GM12891 (cell line): ENCODE results near the gene POLR3F. TPM values are rescaled to one million over a fixed set of nuclear protein-coding genes. Genes with fewer than 3 reads are reported as not detected.

Experiments used
- DNase-seq: peaks from one replicate; pipeline ENCODE4 v3.0.0; 2011; ENCODE audit warnings: low spot score; ENCODE audit not compliant: insufficient read length
- FAIRE-seq: peaks from 2 replicates; lab custom pipeline; 2011; peaks lifted over from hg19 to GRCh38; lab: Jason Lieb, UNC
- PAX5 ChIP-seq: IDR thresholded peaks from 2 replicates; pipeline ENCODE4 v1.6.1; 2011; ENCODE audit warnings: low read length, moderate library complexity, mild to moderate bottlenecking; ENCODE audit not compliant: insufficient read depth, severe bottlenecking
- POLR2A ChIP-seq: IDR thresholded peaks from 2 replicates; pipeline ENCODE4 v1.6.1; 2011; ENCODE audit warnings: low read depth, low read length, control low read depth
- POLR2AphosphoS5 ChIP-seq: IDR thresholded peaks from 2 replicates; pipeline ENCODE4 v1.6.1; 2011; ENCODE audit warnings: low read depth, low read length, control low read depth
- POU2F2 ChIP-seq: IDR thresholded peaks from 2 replicates; pipeline ENCODE4 v1.6.1; 2011; ENCODE audit warnings: low read depth, mild to moderate bottlenecking, control low read depth, low read length, moderate library complexity
- SPI1 ChIP-seq: IDR thresholded peaks from 2 replicates; pipeline ENCODE4 v1.6.1; 2011; ENCODE audit warnings: low read depth, low read length, control low read depth
- TAF1 ChIP-seq: IDR thresholded peaks from 2 replicates; pipeline ENCODE4 v1.6.1; 2011; ENCODE audit warnings: low read depth, low read length, control low read depth
- polyA plus RNA-seq: library from polyadenylated mRNA; unstranded; fragments of >200 nt; gene quantifications from one replicate; pipeline ENCODE4 v1.2.1, GENCODE V29; 2012; ENCODE audit warnings: low read depth, missing spikeins, inconsistent platforms; ENCODE audit not compliant: missing spikeins

POLR3F gene
- 4.6 TPM for polyA plus RNA-seq

GRCh38 chr20:18466894-18467730 lies at the start of gene POLR3F, which contains the start of gene DZANK1:
TSS of gene POLR3F (plus strand) at chr20:18467390. CDS start at chr20:18467507, 117 bp downstream.
TSS of gene DZANK1 (minus strand) at chr20:18467030. CDS start at chr20:18465358, 1,672 bp downstream.
- peak; percentile 94 for FAIRE-seq
- TF ChIP-seq TAF1 (0 out of 2 replicates have a peak, but pooled peaks have one; percentile 43), POLR2A (peak; percentile 70; the same call in 1 of the 2 replicates), PAX5 (no peak), POU2F2 (no peak), SPI1 (0 out of 2 replicates have a peak, but pooled peaks have one; percentile 27), POLR2AphosphoS5 (peak; percentile 78)

GRCh38 chr20:18421608-18422007 lies 45.6 kb upstream of the POLR3F start:
- FAIRE-seq (no peak), DNase-seq (no peak)
- TF ChIP-seq POU2F2 (no peak), SPI1 (no peak), PAX5 (no peak), POLR2A (no peak), POLR2AphosphoS5 (no peak), TAF1 (no peak)

More at GRCh38 chr20:18466894-18467730, at the start of gene POLR3F, which contains the start of gene DZANK1:
- DNase-seq, result peak; percentile 92

- TF ChIP-seq POU2F2 (no peak), POLR2AphosphoS5 (no peak), SPI1 (no peak), POLR2A (no peak)
- FAIRE-seq, result no peak
- no peak for DNase-seq
Observed at GRCh38 chr20:18427214-18427613, 40.0 kb upstream of the POLR3F start.

- no peak for FAIRE-seq
- no peak for TF ChIP-seq POLR2AphosphoS5
- no peak for TF ChIP-seq TAF1
- TF ChIP-seq POLR2A, result no peak
- no peak for TF ChIP-seq SPI1
- no peak for TF ChIP-seq POU2F2
- TF ChIP-seq PAX5, result no peak
- DNase-seq, result no peak
Observed at GRCh38 chr20:18428490-18429173, 38.6 kb upstream of the POLR3F start.

- TF ChIP-seq PAX5 (no peak), POU2F2 (no peak), TAF1 (no peak), POLR2A (no peak), SPI1 (no peak), POLR2AphosphoS5 (no peak)
- FAIRE-seq (no peak), DNase-seq (no peak)
Observed at GRCh38 chr20:18430172-18430826, 36.9 kb upstream of the POLR3F start.

GRCh38 chr20:18431206-18431605 lies 36.0 kb upstream of the POLR3F start:
- TF ChIP-seq POLR2A (no peak), POU2F2 (no peak), POLR2AphosphoS5 (no peak), TAF1 (no peak), PAX5 (no peak), SPI1 (no peak)
- DNase-seq, result no peak
- no peak for FAIRE-seq

- no peak for DNase-seq
- FAIRE-seq, result no peak
- TF ChIP-seq SPI1 (peak; percentile 41; the same call in 1 of the 2 replicates), TAF1 (no peak), POLR2A (no peak)
Observed at GRCh38 chr20:18436847-18437246, 30.3 kb upstream of the POLR3F start.

- TF ChIP-seq SPI1, result no peak
- TF ChIP-seq POU2F2, result no peak
- no peak for DNase-seq
- FAIRE-seq, result no peak
Observed at GRCh38 chr20:18440403-18440802, 26.8 kb upstream of the POLR3F start.

- DNase-seq (no peak), FAIRE-seq (no peak)
- TF ChIP-seq POLR2AphosphoS5 (no peak), PAX5 (no peak), SPI1 (no peak), POU2F2 (no peak), POLR2A (no peak), TAF1 (no peak)
Observed at GRCh38 chr20:18443886-18444285, 23.3 kb upstream of the POLR3F start.
